Liver (tissue), 9 donors: ENCODE data around the gene PPP1R12A. TPM values are rescaled to one million over a fixed set of nuclear protein-coding genes. Genes with fewer than 3 reads are reported as not detected.

ENCODE experiments used
- DNase-seq: peaks from one replicate; pipeline ENCODE4 v3.0.0-alpha.2; 2017; ENCODE audit warnings: low spot score
- H3K27ac ChIP-seq, 2 donors: one replicate each; pipeline ENCODE4 v1.7.0; 2013; ENCODE audit warnings: inconsistent platforms in 2 of 2, low read length in 2 of 2, control low read depth in 1 of 2, low read depth in 1 of 2, mild to moderate bottlenecking in 1 of 2
- H3K27me3 ChIP-seq, 4 donors: one replicate each; pipeline versions ENCODE4 v1.6.1 to v1.7.0; 2013; ENCODE audit warnings: low read length in 3 of 4, inconsistent platforms in 1 of 4, mild to moderate bottlenecking in 1 of 4, moderate library complexity in 1 of 4; ENCODE audit not compliant: control insufficient read depth in 4 of 4, insufficient read depth in 4 of 4
- H3K36me3 ChIP-seq, 4 donors: one replicate each; pipeline versions ENCODE4 v1.6.1 to v1.7.0; 2013; ENCODE audit warnings: low read length in 3 of 4, mild to moderate bottlenecking in 3 of 4, low read depth in 1 of 4, moderate library complexity in 1 of 4; ENCODE audit not compliant: control insufficient read depth in 4 of 4, insufficient read depth in 3 of 4
- H3K4me1 ChIP-seq, 4 donors: one replicate each; pipeline versions ENCODE4 v1.6.1 to v1.7.0; 2013; ENCODE audit warnings: low read length in 3 of 4, mild to moderate bottlenecking in 3 of 4, moderate library complexity in 1 of 4; ENCODE audit not compliant: control insufficient read depth in 4 of 4, insufficient read depth in 4 of 4
- H3K4me3 ChIP-seq, 3 donors: one replicate each; pipeline versions ENCODE4 v1.6.1 to v1.7.0; 2013; ENCODE audit warnings: low read length in 3 of 3, control low read depth in 1 of 3, low read depth in 1 of 3, mild to moderate bottlenecking in 1 of 3
- H3K9ac ChIP-seq, 2 donors: one replicate each; pipeline ENCODE4 v1.7.0; 2013; ENCODE audit warnings: low read length in 2 of 2, mild to moderate bottlenecking in 2 of 2, moderate library complexity in 2 of 2, control low read depth in 1 of 2, low read depth in 1 of 2
- H3K9me3 ChIP-seq, 4 donors: one replicate each; pipeline versions ENCODE4 v1.6.1 to v1.7.0; 2013; ENCODE audit warnings: low read length in 3 of 4; ENCODE audit not compliant: control insufficient read depth in 4 of 4
- CTCF ChIP-seq: fragments of 150-350 bp; IDR thresholded peaks from 2 replicates; pipeline ENCODE4 v1.5.1; 2017; ENCODE audit warnings: improper control_type of control experiment, low read depth, low read length; ENCODE audit not compliant: missing input control
- EGR1 ChIP-seq, 2 donors: IDR thresholded peaks; 2 replicates each; pipeline ENCODE4 v1.6.1; 2016 to 2018; ENCODE audit warnings: antibody characterized with exemption in 2 of 2, low read depth in 2 of 2
- FOXA1 ChIP-seq: IDR thresholded peaks from 2 replicates; pipeline ENCODE4 v1.6.1; 2016; ENCODE audit warnings: antibody characterized with exemption
- FOXA2 ChIP-seq: IDR thresholded peaks from 2 replicates; pipeline ENCODE4 v1.6.1; 2016; ENCODE audit warnings: antibody characterized with exemption
- GABPA ChIP-seq, 2 donors: IDR thresholded peaks in 1 of 2; conservative IDR thresholded peaks in 1 of 2; 2 replicates each; pipeline ENCODE4 v1.6.1; 2016; ENCODE audit warnings: antibody characterized with exemption in 2 of 2, mild to moderate bottlenecking in 1 of 2, moderate library complexity in 1 of 2
- HNF4A ChIP-seq, 2 donors: conservative IDR thresholded peaks; 2 replicates each; pipeline ENCODE4 v1.6.1; 2016; ENCODE audit warnings: antibody characterized with exemption in 2 of 2, mild to moderate bottlenecking in 2 of 2
- HNF4G ChIP-seq: IDR thresholded peaks from 2 replicates; pipeline ENCODE4 v1.6.1; 2016; ENCODE audit warnings: antibody characterized with exemption
- JUND ChIP-seq, 2 donors: IDR thresholded peaks; 2 replicates each; pipeline ENCODE4 v1.6.1; 2016; ENCODE audit warnings: antibody characterized with exemption in 2 of 2
- NR2F2 ChIP-seq: IDR thresholded peaks from 2 replicates; pipeline ENCODE4 v1.6.1; 2016; ENCODE audit warnings: antibody characterized with exemption
- RAD21 ChIP-seq, 2 donors: IDR thresholded peaks; 2 replicates each; pipeline ENCODE4 v1.6.1; 2016; ENCODE audit warnings: antibody characterized with exemption in 2 of 2, mild to moderate bottlenecking in 2 of 2
- REST ChIP-seq: IDR thresholded peaks from 2 replicates; pipeline ENCODE4 v1.6.1; 2016; ENCODE audit warnings: antibody characterized with exemption, mild to moderate bottlenecking
- RXRA ChIP-seq, 2 donors: IDR thresholded peaks; 2 replicates each; pipeline ENCODE4 v1.6.1; 2017 to 2018; ENCODE audit warnings: antibody characterized with exemption in 2 of 2, mild to moderate bottlenecking in 1 of 2
- SP1 ChIP-seq: IDR thresholded peaks from 2 replicates; pipeline ENCODE4 v1.6.1; 2018; ENCODE audit warnings: antibody characterized with exemption, mild to moderate bottlenecking
- TAF1 ChIP-seq: conservative IDR thresholded peaks from 2 replicates; pipeline ENCODE4 v1.6.1; 2016; ENCODE audit warnings: antibody characterized with exemption, mild to moderate bottlenecking
- YY1 ChIP-seq: IDR thresholded peaks from 2 replicates; pipeline ENCODE4 v1.6.1; 2016; ENCODE audit warnings: antibody characterized with exemption, mild to moderate bottlenecking
- WGBS: extraction: QIAGEN DNeasy Blood & Tissue Kit; methylation state at CpG from one replicate; pipeline ENCODE4 v1.1.7; 2013; 5-methylcytosine and 5-hydroxymethylcytosine counted together
- polyA plus RNA-seq, 2 donors: library from polyadenylated mRNA; stranded (reverse) in 1 of 2; unstranded in 1 of 2; fragments of 200-250 nt in 1 of 2; fragments of >200 nt in 1 of 2; fragmentation: Nextera tagmentation in 1 of 2; extraction: Ambion mirVana in 1 of 2; gene quantifications; one replicate each; pipeline versions ENCODE4 v1.2.1 to v1.2.3, GENCODE V29; 2013 to 2015
- total RNA-seq, 2 donors: library from RNA; depleted of rRNA; stranded (reverse); fragments of >200 nt; gene quantifications; one replicate each; pipeline ENCODE4 v1.2.3, GENCODE V29; 2014
- TF ChIP-seq, protein P1 (sequence below): IDR thresholded peaks from 2 replicates; pipeline ENCODE4 v1.6.1; 2016; ENCODE audit warnings: antibody characterized with exemption
- TF ChIP-seq, protein P2 (sequence below): IDR thresholded peaks from 2 replicates; pipeline ENCODE4 v1.6.1; 2016; ENCODE audit warnings: antibody characterized with exemption
- TF ChIP-seq, protein P3 (sequence below): IDR thresholded peaks from 2 replicates; pipeline ENCODE4 v1.6.1; 2016; ENCODE audit warnings: antibody characterized with exemption
- donor health status: healthy.
- donor health status: healthy.
- donor health status: healthy.
- donor health status: healthy.
- donor health status: healthy.

The PPP1R12A gene
- total and polyA plus RNA-seq, 4 donors, result 5.1 to 41.6 (median 27.8) TPM

GRCh38 chr12:79884401-79885006, 50.4 kb downstream of the PPP1R12A start:
- H3K9ac ChIP-seq, result no peak overlapping the region
- H3K4me1 ChIP-seq, result peaks cover 0 to 17% (median 6%) of the 10 kb centered on the region in 4 donors
- no peaks in the 10 kb centered on the region for H3K36me3 ChIP-seq
- TF ChIP-seq RXRA (IDR thresholded peaks at IDR 0.05), result no peak
- TF ChIP-seq, protein P1, sequence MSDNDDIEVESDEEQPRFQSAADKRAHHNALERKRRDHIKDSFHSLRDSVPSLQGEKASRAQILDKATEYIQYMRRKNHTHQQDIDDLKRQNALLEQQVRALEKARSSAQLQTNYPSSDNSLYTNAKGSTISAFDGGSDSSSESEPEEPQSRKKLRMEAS, result no peak
- TF ChIP-seq GABPA (IDR thresholded peaks at IDR 0.05 in 1 of 2, conservative IDR thresholded peaks at IDR 0.05 in 1 of 2), result no peak
- no peak for TF ChIP-seq SP1
- no peak for TF ChIP-seq RAD21 (IDR thresholded peaks at IDR 0.05)
- no peak for TF ChIP-seq TAF1
- no peak for TF ChIP-seq YY1
- TF ChIP-seq, protein P2, sequence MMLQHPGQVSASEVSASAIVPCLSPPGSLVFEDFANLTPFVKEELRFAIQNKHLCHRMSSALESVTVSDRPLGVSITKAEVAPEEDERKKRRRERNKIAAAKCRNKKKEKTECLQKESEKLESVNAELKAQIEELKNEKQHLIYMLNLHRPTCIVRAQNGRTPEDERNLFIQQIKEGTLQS, result no peak
- DNase-seq, result no peak
- H3K4me3 ChIP-seq, result no peak overlapping the region
- no peaks in the 10 kb centered on the region for H3K9me3 ChIP-seq
- no peak overlapping the region for H3K27ac ChIP-seq
- no peaks in the 10 kb centered on the region for H3K27me3 ChIP-seq
- WGBS, result 91% methylated on average over 3 of the region's 3 CpGs

DNA sequence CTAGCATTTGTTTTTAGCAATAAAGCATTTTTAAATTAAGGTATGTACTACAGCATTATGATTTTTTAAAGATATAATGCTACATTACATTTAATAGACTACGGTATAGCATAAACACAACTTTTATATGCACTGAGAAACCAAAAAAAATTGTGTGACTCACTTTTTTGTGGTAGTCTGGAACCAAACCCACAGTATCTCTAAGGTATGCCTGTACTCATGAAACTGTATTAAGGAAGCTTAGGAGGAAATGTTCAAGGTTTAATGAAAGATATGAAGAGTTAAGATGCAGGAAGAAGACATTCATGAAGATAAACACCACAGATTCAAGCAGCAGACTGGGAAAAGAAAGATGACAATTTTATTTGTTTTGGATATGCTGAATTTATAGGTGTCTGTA, 51.7 kb downstream of the PPP1R12A start:
- peaks cover 0 to 11% (median 5%) of the 10 kb centered on the region in 4 donors for H3K4me1 ChIP-seq
- no peak overlapping the region for H3K27ac ChIP-seq
- H3K36me3 ChIP-seq, result no peaks in the 10 kb centered on the region
- WGBS, result 95% methylated on average over 1 of the region's 1 CpG
- H3K4me3 ChIP-seq, result no peak overlapping the region
- H3K27me3 ChIP-seq, result no peaks in the 10 kb centered on the region
- H3K9ac ChIP-seq, result no peak overlapping the region
- no peaks in the 10 kb centered on the region for H3K9me3 ChIP-seq
- no peak for TF ChIP-seq GABPA (IDR thresholded peaks at IDR 0.05 in 1 of 2, conservative IDR thresholded peaks at IDR 0.05 in 1 of 2)
- no peak for TF ChIP-seq EGR1 (IDR thresholded peaks at IDR 0.05; ENCODE audit: low read depth in 2 of 2)
- DNase-seq, result no peak

DNA sequence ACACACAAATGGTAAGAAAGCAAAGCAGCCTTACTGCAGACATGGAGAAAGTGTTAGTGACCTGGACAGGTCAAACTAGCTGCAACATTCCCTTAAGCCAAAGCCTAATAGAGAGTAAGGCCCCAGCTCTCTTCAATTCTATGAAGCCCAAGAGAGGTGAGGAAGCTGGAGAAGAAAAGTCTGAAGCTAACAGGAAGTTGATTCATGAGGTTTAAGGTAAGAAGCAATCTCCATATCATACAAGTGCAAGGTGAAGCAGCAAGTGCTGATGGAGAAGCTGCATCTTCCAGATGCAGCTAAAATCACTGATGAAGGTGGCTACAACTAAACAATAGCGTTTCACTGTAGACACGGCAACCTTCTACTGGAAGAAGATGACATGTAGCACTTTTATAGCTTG, 53.5 kb downstream of the PPP1R12A start:
- Histone ChIP-seq H3K4me3 (no peak overlapping the region), H3K9ac (no peak overlapping the region), H3K4me1 (no peaks in the 10 kb centered on the region), H3K27ac (no peak overlapping the region), H3K36me3 (no peaks in the 10 kb centered on the region), H3K9me3 (no peaks in the 10 kb centered on the region), H3K27me3 (no peaks in the 10 kb centered on the region)
- TF ChIP-seq EGR1 (IDR thresholded peaks at IDR 0.05; ENCODE audit: low read depth in 2 of 2) (no peak), RXRA (IDR thresholded peaks at IDR 0.05) (no peak), FOXA2 (no peak), HNF4G (no peak), CTCF (no peak), GABPA (IDR thresholded peaks at IDR 0.05 in 1 of 2, conservative IDR thresholded peaks at IDR 0.05 in 1 of 2) (no peak), RAD21 (IDR thresholded peaks at IDR 0.05) (no peak), SP1 (no peak), REST (no peak), YY1 (no peak), NR2F2 (no peak), HNF4A (conservative IDR thresholded peaks at IDR 0.05) (no peak), FOXA1 (no peak), JUND (IDR thresholded peaks at IDR 0.05) (no peak), TAF1 (no peak)
- TF ChIP-seq, protein P2, result no peak
- TF ChIP-seq, protein P1, result no peak
- TF ChIP-seq, protein P3, sequence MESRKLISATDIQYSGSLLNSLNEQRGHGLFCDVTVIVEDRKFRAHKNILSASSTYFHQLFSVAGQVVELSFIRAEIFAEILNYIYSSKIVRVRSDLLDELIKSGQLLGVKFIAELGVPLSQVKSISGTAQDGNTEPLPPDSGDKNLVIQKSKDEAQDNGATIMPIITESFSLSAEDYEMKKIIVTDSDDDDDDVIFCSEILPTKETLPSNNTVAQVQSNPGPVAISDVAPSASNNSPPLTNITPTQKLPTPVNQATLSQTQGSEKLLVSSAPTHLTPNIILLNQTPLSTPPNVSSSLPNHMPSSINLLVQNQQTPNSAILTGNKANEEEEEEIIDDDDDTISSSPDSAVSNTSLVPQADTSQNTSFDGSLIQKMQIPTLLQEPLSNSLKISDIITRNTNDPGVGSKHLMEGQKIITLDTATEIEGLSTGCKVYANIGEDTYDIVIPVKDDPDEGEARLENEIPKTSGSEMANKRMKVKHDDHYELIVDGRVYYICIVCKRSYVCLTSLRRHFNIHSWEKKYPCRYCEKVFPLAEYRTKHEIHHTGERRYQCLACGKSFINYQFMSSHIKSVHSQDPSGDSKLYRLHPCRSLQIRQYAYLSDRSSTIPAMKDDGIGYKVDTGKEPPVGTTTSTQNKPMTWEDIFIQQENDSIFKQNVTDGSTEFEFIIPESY, result no peak
- WGBS, result 97% methylated on average over 2 of the region's 2 CpGs
- no peak for DNase-seq
